Measurements from ENCODE around the gene MTCL3.

The MTCL3 gene

GRCh38 chr6:127481111-127481510, 38.0 kb downstream of the MTCL3 start:
- ChIA-PET CTCF (no interaction called here), POLR2A (no interaction called here)

GRCh38 chr6:127477658-127478057, 41.5 kb downstream of the MTCL3 start:
- ChIA-PET POLR2A (no interaction called here), CTCF (no interaction called here)

DNA sequence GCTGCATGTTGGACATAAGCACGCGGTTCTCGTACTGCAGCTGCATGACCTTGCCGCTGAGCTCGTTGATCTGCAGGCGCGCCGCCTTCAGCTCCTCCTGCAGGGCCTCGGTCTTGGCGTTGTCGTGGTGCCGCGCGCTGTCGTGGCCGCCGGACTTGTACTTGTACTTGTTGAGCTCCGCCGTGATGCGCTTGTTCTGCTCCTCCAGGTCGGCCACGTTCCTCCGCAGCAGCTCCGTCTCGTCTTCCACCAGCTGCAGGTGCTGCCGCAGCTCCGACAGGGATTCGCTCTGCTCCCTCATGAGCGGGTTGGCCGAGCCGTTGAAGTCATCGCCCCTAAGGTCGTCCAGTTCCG, 43.3 kb downstream of the MTCL3 start:
- ChIA-PET CTCF (interaction anchor here (1.0 kb wide), 1 partner anchor 40 kb away, joined by 3 read pairs; no protein-coding TSS in a partner anchor), POLR2A (no interaction called here)

DNA sequence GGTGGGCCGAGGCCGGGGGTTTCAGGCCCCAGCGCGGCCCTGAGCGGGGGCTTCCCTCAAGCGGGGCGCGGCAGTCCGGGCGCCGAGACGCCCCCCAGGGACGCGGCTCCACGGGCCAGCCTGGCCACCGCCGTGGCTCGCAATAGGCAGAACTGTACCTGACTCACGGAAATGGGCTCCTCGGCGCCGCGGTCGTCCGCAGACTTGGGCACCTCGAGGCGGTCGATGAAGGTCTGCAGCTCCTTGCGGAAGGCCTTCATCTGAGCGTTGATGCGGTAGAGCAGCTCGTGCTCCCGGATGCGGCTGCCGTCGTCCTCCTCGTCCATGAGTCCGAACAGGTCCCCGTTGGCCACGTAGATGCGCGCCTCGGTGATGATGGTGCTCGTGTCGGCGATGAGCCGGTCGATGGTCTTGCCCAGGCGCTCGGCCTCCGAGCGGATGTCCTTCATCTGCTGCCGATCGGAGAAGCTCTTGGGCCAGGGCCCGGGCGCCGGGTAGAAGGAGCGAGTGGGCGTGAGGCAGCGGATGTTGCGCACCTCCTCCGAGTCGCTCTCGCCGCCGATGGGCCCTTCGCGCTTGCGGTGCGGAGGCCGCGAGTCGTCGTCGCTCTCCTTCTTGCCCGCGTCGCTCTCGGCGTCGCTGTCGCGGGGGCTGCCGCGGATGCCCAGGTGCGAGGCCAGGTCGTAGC, 43.9 kb downstream of the MTCL3 start:
- POLR2A ChIA-PET, result no interaction called here
- CTCF ChIA-PET, result interaction anchor here (1.0 kb wide), 1 partner anchor 40 kb away, joined by 3 read pairs; no protein-coding TSS in a partner anchor

- ChIA-PET CTCF (interaction anchor here (0.6 to 1.1 kb wide), 3 partner anchors 18 to 45 kb away, joined by 3 read pairs; no protein-coding TSS in a partner anchor), POLR2A (no interaction called here)
Measured at GRCh38 chr6:127471379-127472255, 47.5 kb downstream of the MTCL3 start.

- ChIA-PET CTCF (no interaction called here), POLR2A (no interaction called here)
Measured at GRCh38 chr6:127468936-127469335, 50.2 kb downstream of the MTCL3 start.

DNA sequence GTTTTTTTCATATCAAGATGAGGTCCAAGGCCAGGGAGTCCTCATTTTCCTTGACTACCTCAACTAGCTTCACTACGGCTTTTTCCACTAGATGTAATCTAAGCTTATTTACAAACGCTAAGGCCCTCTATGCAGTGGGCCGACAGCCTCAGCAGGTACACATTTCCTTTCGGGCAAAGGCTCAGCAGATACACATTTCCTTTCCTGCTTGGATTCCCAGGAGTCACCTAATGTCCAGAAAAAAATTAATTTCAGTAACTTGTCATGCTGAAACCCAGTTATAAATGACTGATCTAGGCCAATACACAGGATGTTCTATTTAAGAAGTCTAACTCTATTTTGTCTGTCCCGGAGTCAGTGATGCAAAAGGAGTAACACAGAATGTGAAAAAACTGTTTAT, 52.7 kb downstream of the MTCL3 start:
- ChIA-PET POLR2A (no interaction called here), CTCF (interaction anchor here (0.5 to 2.3 kb wide), 3 partner anchors 50 to 209 kb away, joined by 3 to 7 read pairs (median 3); no protein-coding TSS in a partner anchor)

GRCh38 chr6:127464881-127465459, 54.2 kb downstream of the MTCL3 start:
- CTCF ChIA-PET, result interaction anchor here (1.3 kb wide), 1 partner anchor 51 kb away, joined by 7 read pairs; no protein-coding TSS in a partner anchor
- POLR2A ChIA-PET, result no interaction called here

GRCh38 chr6:127464161-127464880, 54.8 kb downstream of the MTCL3 start:
- ChIA-PET CTCF (interaction anchor here (1.0 to 2.3 kb wide), 5 partner anchors 52 to 160 kb away, joined by 3 to 11 read pairs (median 3); no protein-coding TSS in a partner anchor), POLR2A (no interaction called here)

GRCh38 chr6:127463056-127463455, 56.1 kb downstream of the MTCL3 start:
- POLR2A ChIA-PET, result no interaction called here
- CTCF ChIA-PET, result interaction anchor here (0.9 to 2.3 kb wide), 4 partner anchors 52 to 159 kb away, joined by 3 to 11 read pairs (median 3); no protein-coding TSS in a partner anchor

GRCh38 chr6:127462376-127462775, 56.8 kb downstream of the MTCL3 start:
- CTCF ChIA-PET, result interaction anchor here (0.9 to 2.3 kb wide), 3 partner anchors 53 to 77 kb away, joined by 3 to 11 read pairs (median 3); no protein-coding TSS in a partner anchor
- POLR2A ChIA-PET, result no interaction called here

- POLR2A ChIA-PET, result no interaction called here
- CTCF ChIA-PET, result no interaction called here
Measured at GRCh38 chr6:127460465-127460864, 58.7 kb downstream of the MTCL3 start.

GRCh38 chr6:127459231-127459641, 59.9 kb downstream of the MTCL3 start, which contains the start of gene KIAA0408:
Gene KIAA0408 (minus strand): TSS chr6:127459389. CDS start chr6:127453981, 5,408 bp downstream.
- POLR2A ChIA-PET, result no interaction called here
- CTCF ChIA-PET, result interaction anchor here (0.6 to 1.6 kb wide), 3 partner anchors 38 to 355 kb away, joined by 3 to 4 read pairs (median 4); no protein-coding TSS in a partner anchor

DNA sequence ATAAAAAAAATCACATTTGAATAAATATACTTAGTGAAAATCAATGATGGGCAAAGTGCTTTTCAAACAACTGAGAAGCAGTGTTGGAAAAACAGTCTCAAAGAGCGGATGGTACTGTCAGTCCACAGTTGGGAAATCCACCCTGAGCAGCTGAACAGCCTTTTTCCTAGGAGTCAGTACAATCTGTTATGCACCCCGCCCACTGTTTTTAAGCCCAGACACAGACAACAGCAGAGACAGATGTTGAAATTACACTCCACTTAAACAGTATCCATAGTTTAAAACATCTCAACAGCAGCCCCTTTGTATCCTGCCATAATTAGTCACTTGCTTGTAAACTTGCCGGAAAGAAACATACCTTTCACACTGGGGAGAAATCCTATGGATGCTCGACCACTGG, 60.3 kb downstream of the MTCL3 start:
- CTCF ChIA-PET, result interaction anchor here (0.6 to 1.6 kb wide), 2 partner anchors 80 to 355 kb away, joined by 4 read pairs; no protein-coding TSS in a partner anchor
- POLR2A ChIA-PET, result no interaction called here

DNA sequence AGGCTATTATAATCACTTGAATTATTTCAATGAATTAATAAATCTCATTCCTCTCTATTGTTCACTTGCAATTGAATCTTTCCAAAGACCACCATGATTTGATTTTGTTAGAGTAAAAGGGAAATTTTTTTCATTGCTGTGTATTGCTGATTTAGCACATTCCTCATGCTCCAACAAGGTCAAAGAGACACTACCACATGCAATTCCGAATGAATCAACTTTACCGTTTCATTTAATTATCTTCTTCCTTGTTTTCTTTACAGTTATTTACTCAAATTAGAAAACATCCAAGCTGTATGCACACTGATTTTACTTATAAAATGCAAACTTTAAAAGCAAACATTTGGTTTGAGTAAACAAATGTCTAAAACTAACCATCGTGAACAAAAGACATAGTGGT, 60.9 kb downstream of the MTCL3 start:
- CTCF ChIA-PET, result no interaction called here

DNA sequence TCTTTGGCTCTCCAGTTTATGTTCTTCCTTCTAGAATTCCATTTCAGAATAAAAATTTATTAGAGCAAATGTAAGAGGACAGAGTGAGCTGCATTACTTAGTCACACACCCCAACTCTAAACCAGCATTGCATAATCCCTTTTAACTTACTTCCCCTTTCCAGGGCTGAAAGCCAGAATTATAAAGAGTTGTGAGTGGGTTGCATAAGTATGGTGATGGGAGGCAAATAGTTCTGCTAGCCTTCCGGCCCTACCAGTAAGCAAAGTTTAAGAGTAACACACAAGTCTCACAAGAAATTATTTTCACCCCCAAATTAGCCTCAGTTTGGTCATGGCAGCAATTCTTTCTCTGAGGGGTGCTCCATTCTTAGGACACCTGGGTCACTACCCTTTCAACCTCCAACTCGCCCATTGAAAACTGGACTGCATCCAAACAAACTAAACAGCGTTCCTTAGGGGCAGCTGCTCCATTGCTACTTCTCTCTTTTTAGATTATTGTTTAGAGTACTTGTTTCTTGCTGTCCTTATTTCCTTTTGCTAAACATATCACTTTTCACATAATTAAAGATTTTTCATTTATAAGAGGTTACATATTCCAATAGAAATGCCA, 61.6 kb downstream of the MTCL3 start:
- ChIA-PET POLR2A (no interaction called here), CTCF (no interaction called here)

More for the DNA sequence above, 60.9 kb downstream of the MTCL3 start:
- POLR2A ChIA-PET, result no interaction called here

DNA sequence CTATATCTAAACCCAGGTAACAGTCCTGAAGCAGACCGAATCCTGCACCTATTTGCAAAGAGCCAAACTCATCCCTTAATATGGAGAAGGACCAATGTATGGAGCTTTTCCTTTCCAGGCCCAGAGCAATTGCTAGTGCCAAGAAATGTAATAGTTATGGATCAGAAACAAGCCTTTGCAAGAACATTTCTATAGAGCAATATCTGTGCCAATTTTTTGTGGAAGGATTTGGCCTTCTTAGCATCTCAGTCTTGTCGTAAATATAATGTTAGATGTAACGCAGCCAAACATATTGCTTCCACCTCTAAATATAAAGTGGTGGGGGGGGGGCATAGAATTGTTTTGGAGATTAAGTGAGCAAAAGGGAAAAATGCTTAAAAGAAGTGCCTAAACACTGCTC, 62.7 kb downstream of the MTCL3 start:
- CTCF ChIA-PET, result no interaction called here
- POLR2A ChIA-PET, result no interaction called here

- ChIA-PET POLR2A (no interaction called here), CTCF (no interaction called here)
Measured at GRCh38 chr6:127453845-127454619, 65.1 kb downstream of the MTCL3 start.
